GM10847 (cell line): ENCODE measurements around the gene PPP1R16B.

Experiments
- POLR2A ChIP-seq: IDR thresholded peaks from 2 replicates; pipeline ENCODE4 v1.6.1; 2011; ENCODE audit not compliant: insufficient read length; ENCODE audit errors: extremely low read depth

Gene PPP1R16B

DNA sequence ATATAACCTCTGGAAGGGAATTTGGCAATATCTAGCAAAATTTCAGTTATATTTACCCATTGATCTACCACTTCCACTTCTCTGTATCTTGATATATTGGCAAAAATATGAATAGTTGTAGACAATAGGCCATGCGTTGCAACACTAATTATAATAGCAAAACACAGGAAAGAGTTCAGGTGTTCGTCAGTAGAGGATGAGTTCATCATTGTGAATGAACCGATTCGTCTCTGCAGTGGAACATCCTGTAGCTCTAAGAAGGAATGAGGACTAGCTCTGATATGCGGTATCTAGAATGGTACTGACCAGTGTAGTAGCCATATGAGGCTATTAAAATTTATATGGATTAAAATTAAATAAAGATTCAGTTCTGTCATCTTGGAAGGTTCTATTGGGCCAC is 129.0 kb downstream of the PPP1R16B start:
- no peak for TF ChIP-seq POLR2A

DNA sequence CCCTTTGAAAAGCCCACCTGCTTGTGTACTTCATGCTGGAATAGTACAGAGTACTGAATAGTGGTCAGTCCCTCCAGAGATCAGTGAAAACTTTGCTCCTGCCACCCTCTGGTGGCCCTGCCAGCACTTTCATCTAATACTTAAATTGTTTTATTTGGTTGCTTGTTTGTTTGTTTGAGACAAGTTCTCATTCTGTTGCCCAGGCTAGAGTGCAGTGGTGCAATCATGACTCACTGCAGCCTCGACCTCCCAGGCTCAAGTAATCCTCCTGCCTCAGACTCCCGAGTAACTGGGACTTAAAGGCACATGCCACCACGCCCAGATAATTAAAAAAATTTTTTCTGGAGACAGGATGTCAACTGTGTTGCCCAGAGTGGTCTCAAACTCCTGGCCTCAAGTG is 129.8 kb downstream of the PPP1R16B start:
- no peak for TF ChIP-seq POLR2A

- TF ChIP-seq POLR2A: no peak
Observed at GRCh38 chr20:38935967-38936407, 130.5 kb downstream of the PPP1R16B start.

DNA sequence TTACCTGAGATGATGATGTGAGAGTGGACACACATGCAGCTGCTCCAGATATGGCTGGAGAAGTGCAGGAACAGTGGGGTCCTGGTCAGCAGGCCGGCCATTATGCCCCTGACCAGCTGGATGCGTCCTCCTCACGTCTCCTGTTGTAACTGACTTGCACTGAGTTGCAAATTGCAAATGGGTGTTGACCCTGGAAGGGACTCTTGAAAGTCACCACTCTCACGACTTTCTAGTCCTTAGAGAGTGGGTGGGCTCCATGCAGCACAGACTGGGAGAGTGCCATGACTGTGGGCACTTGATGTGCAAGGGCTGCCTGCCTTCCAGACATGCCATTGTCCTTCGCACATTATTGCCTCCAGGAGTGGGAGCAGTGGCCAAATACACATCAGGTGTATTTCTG is 131.5 kb downstream of the PPP1R16B start:
- no peak for TF ChIP-seq POLR2A

- TF ChIP-seq POLR2A: no peak
Observed at GRCh38 chr20:38937978-38938473, 132.5 kb downstream of the PPP1R16B start.

DNA sequence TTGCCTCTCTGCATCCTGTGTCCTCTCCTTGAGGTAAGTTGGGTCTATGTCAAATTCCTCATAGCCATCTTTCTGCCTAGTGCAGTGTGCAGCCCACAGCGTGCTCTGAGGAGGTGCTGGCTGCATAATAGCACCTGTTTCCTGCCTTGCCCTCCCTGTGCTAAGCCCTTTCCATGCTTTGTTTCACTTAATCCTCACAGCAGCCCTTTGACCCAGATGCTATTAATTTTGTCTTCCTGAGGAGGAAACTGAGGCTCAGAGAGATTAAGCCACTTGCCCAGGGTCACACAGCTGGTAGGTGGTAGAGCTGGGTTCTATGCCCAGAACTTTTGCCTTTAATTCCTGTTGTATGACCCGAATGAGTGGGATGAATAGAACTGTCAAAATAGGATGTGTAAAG is 134.2 kb downstream of the PPP1R16B start:
- TF ChIP-seq POLR2A: no peak

- no peak for TF ChIP-seq POLR2A
Observed at GRCh38 chr20:38940644-38941043, 135.1 kb downstream of the PPP1R16B start.

DNA sequence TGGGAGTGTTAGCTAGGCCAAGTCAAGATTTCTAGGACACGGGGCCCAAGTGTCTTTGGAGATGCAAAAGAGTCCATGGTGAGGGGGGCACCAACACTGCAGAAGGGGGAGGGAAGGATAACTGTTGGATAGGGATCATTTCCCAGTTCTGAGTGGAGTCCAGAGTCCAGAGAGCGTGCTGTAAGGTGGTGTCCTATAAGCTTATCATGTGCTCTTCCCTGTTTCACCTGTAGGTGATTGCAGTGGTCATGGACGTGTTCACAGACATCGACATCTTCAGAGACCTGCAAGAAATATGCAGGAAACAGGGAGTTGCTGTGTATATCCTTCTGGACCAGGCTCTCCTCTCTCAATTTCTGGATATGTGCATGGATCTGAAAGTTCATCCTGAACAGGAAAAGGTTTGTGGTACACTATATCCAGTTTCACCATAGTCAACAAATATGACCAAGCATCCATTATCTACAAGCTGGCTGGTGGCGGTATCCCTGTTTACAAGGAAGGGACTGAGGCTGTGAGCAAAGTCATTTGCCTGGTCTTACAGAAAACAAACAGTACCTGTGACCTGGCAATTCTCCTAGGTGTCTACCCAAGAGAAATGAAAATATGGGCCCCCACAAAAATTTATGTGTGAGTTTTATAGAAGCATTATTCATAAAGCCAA is 136.4 kb downstream of the PPP1R16B start:
- TF ChIP-seq POLR2A: no peak

DNA sequence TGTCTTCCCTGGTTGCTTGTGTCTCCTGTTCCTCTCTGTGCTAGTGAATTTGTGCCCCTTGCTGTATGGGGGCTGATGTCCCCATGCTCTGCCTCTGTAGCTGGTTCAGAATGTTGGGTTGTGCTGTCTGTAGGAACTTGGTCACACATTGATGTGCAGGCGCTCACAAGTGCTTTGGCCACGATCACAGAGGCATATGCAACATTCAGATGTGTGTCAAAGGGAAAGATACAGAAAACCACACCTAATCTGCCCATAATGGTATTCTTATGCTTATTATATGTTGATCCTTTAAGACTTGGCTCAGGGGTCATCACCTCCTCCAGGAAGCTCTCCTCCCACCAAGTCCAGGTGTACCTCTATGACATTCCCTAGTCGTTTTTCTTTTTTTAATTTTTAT is 139.5 kb downstream of the PPP1R16B start:
- TF ChIP-seq POLR2A: no peak

DNA sequence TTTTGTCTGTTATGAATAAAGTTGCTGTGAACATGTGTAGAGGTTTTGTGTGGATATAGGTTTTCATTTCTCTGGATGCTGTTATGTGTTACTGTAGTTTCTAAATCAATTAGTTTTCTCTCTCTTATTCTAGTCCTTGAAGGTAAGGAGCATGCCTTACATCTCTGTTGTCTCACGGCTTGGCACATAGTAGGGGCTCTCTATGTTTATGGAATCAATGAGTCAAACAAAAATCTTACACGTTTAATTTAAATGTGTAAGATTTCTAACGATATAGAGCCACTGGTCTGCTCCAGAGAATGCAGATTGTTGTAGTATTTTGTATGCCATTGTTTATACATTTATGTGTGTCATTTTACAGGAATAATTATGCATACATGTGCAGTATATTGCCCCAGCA is 141.3 kb downstream of the PPP1R16B start:
- no peak for TF ChIP-seq POLR2A

GRCh38 chr20:38947931-38948362 is 142.4 kb downstream of the PPP1R16B start:
- no peak for TF ChIP-seq POLR2A

- no peak for TF ChIP-seq POLR2A
Observed at GRCh38 chr20:38950254-38950653, 144.8 kb downstream of the PPP1R16B start.

GRCh38 chr20:38951611-38952010 is 146.1 kb downstream of the PPP1R16B start:
- TF ChIP-seq POLR2A: no peak

DNA sequence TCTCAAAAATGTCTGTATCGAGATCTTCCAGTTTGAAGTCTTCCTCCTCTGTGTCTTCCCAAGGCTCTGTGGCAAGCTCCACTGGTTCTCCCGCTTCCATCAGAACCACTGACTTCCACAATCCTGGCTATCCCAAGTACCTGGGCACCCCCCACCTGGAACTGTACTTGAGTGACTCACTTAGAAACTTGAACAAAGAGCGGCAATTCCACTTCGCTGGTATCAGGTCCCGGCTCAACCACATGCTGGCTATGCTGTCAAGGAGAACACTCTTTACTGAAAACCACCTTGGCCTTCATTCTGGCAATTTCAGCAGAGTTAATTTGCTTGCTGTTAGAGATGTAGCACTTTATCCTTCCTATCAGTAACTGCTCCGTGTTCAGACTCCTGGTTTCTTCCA is 146.7 kb downstream of the PPP1R16B start:
- TF ChIP-seq POLR2A: no peak

GRCh38 chr20:38953630-38954340 is 148.3 kb downstream of the PPP1R16B start:
- no peak for TF ChIP-seq POLR2A

DNA sequence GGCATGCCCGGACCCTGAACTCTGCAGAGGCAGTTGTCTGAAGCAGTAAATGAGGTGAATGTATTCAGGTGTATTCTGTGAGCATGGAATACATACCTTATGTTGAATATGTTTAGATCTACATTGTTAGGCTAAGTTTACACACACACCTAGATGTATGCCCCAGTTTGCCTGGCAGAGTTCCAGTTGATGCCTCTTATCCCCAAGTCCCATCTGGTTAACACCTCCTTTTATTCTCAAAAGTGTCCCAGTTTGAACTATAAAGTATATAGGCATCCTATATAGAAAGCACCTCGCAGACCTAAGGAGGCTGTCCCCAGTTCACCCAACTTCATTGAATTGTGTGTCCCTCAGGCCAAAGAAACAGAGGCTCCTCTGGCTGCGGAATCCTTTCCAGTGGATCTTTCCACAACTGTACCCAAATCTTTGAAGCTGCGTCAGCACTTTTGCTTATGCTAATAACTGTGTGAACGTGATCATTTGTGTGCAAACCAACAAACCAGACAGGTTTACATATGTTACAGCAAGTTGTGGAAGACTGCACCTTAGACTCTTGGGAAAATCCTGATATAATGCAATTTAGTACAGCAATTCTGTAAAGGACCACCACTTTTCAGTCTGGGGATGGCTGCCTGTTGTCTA is 151.9 kb downstream of the PPP1R16B start:
- no peak for TF ChIP-seq POLR2A

DNA sequence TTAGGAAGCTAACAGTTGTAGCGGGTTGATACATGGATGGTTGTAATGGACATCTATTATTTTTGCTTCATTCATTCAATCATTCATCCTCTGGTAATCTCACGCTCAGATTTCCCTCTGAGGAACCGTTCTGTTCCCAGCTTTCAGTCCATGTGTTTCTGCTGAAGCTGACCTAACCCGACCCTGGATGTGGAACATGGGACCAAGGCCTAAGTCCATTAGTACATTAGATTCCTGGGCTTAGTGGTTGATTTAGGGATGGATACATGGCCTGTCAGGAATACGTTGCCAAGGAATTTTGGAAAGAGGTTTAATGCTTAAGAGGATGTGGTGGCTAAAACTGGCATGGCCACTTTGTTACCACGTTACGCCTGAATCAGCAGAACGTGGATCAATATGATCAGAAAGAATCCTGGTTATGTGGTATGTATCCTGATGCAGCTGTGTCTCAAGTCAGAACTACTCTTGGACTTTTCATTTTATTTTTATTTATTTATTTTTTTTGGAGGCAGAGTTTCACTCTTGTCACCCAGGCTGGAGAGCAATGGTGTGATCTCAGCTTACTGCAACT is 152.5 kb downstream of the PPP1R16B start:
- TF ChIP-seq POLR2A: no peak
